SK-N-SH (cell line): ENCODE measurements around the gene ID1. TPM values are rescaled to one million over a fixed set of nuclear protein-coding genes. Genes with fewer than 3 reads are reported as not detected.

Experiments used
- CTCF ChIA-PET: fragments of 300-600, 350-600 bp; formaldehyde crosslinking; extraction: SDS; loops from one replicate; lab custom pipeline; 2021; lab: Yijun Ruan, JAX
- POLR2A ChIA-PET: fragments of 350-600 bp; sonication (Branson Sonifier 250); formaldehyde crosslinking; extraction: SDS; loops from one replicate; lab custom pipeline; 2020; ENCODE audit warnings: antibody characterized with exemption, inconsistent platforms; lab: Yijun Ruan, JAX
- DNase-seq: peaks from one replicate; pipeline ENCODE4 v3.0.0; 2012
- H2AFZ ChIP-seq: fragments of 200-600 bp; sonication (generic); 2 replicates; pipeline ENCODE4 v1.8.1; 2016; ENCODE audit warnings: antibody characterized with exemption, mild to moderate bottlenecking, low read depth
- H3F3A ChIP-seq: fragments of 200-600 bp; sonication (generic); replicated peaks from 2 replicates; pipeline ENCODE3; 2016; ENCODE audit warnings: antibody characterized with exemption, mild to moderate bottlenecking; ENCODE audit not compliant: insufficient read depth
- H3K27ac ChIP-seq, 2 experiments: fragments of 200-500 bp in 1 of 2; fragments of 200-600 bp in 1 of 2; sonication (Bioruptor generic) in 1 of 2; sonication (generic), shearing (Covaris generic) in 1 of 2; 2 replicates each; pipeline versions ENCODE4 v1.5.1 to v1.6.1; 2014 to 2016; ENCODE audit warnings: low read depth in 2 of 2, inconsistent platforms in 1 of 2, low read length in 1 of 2, mild to moderate bottlenecking in 1 of 2, mixed read lengths in 1 of 2
- H3K27me3 ChIP-seq: fragments of 200-600 bp; sonication (generic), shearing (Covaris generic); 2 replicates; pipeline ENCODE4 v1.6.1; 2016; ENCODE audit warnings: mixed run types; ENCODE audit not compliant: insufficient read depth
- H3K36me3 ChIP-seq, 2 experiments: fragments of 200-500 bp in 1 of 2; fragments of 200-600 bp in 1 of 2; sonication (Bioruptor generic) in 1 of 2; sonication (generic) in 1 of 2; replicated peaks in 1 of 2; 2 replicates each; pipeline versions ENCODE3 to v1.5.1; 2014 to 2016; ENCODE audit warnings: low read length in 1 of 2, mild to moderate bottlenecking in 1 of 2; ENCODE audit not compliant: insufficient read depth in 2 of 2, control insufficient read depth in 1 of 2
- H3K4me1 ChIP-seq, 2 experiments: fragments of 200-500 bp in 1 of 2; fragments of 200-600 bp in 1 of 2; sonication (Bioruptor generic) in 1 of 2; sonication (generic), shearing (Covaris generic) in 1 of 2; 2 replicates each; pipeline versions ENCODE4 v1.5.1 to v1.6.1; 2014 to 2016; ENCODE audit warnings: low read depth in 1 of 2, low read length in 1 of 2, mixed run types in 1 of 2; ENCODE audit not compliant: insufficient read depth in 2 of 2, control insufficient read depth in 1 of 2
- H3K4me2 ChIP-seq: fragments of 200-600 bp; sonication (generic), shearing (Covaris generic); 2 replicates; pipeline ENCODE4 v1.6.1; 2017; ENCODE audit warnings: mixed run types
- H3K4me3 ChIP-seq, 2 experiments: fragments of 200-500 bp in 1 of 2; fragments of 200-600 bp in 1 of 2; sonication (Bioruptor generic) in 1 of 2; sonication (generic), shearing (Covaris generic) in 1 of 2; 2 replicates each; pipeline versions ENCODE4 v1.5.1 to v1.8.1; 2014 to 2016; ENCODE audit warnings: low read depth in 2 of 2, inconsistent platforms in 1 of 2, low read length in 1 of 2, mild to moderate bottlenecking in 1 of 2, mixed read lengths in 1 of 2, moderate library complexity in 1 of 2
- H3K79me2 ChIP-seq: fragments of 200-600 bp; sonication (generic); 2 replicates; pipeline ENCODE4 v1.8.1; 2017; ENCODE audit warnings: mild to moderate bottlenecking; ENCODE audit not compliant: insufficient read depth
- H3K9ac ChIP-seq: fragments of 200-600 bp; sonication (generic); 2 replicates; pipeline ENCODE4 v1.6.1; 2017; ENCODE audit warnings: mixed run types
- H3K9me2 ChIP-seq: fragments of 200-600 bp; sonication (generic); 2 replicates; pipeline ENCODE4 v1.6.1; 2017; ENCODE audit warnings: mixed run types
- H3K9me3 ChIP-seq: fragments of 200-600 bp; sonication (generic); 2 replicates; pipeline ENCODE4 v1.6.1; 2017; ENCODE audit warnings: mixed run types, mild to moderate bottlenecking, moderate library complexity
- H4K20me1 ChIP-seq: fragments of 200-600 bp; sonication (generic); 2 replicates; pipeline ENCODE4 v1.6.1; 2017; ENCODE audit warnings: mild to moderate bottlenecking, mixed run types; ENCODE audit not compliant: insufficient read depth
- CHD2 ChIP-seq: fragments of 150-350 bp; IDR thresholded peaks from 2 replicates; pipeline ENCODE4 v1.6.1; 2018; ENCODE audit warnings: low read length; ENCODE audit not compliant: partially characterized antibody
- CTCF ChIP-seq: fragments of 200-600 bp; sonication (generic); IDR thresholded peaks from 2 replicates; pipeline ENCODE4 v1.6.1; 2017; ENCODE audit warnings: antibody characterized with exemption, mild to moderate bottlenecking, moderate library complexity
- EP300 ChIP-seq, 2 experiments: IDR thresholded peaks; 2 replicates each; pipeline versions ENCODE4 v1.4.0 to v1.6.1; 2012; ENCODE audit warnings: borderline replicate concordance in 1 of 2, low read depth in 1 of 2, low read length in 1 of 2
- EZH2phosphoT487 ChIP-seq: fragments of 200-600 bp; sonication (generic); IDR thresholded peaks from 2 replicates; pipeline ENCODE4 v1.6.1; 2017; ENCODE audit warnings: low read depth, mixed run types, mild to moderate bottlenecking, antibody characterized with exemption, moderate library complexity, borderline replicate concordance
- FOXJ3 ChIP-seq: sonication (generic); formaldehyde crosslinking; IDR thresholded peaks from 2 replicates; pipeline ENCODE4 v1.5.1; 2020; ENCODE audit warnings: mild to moderate bottlenecking, missing genetic modification reagents
- FOXM1 ChIP-seq: IDR thresholded peaks from 2 replicates; pipeline ENCODE4 v1.4.0; 2012; ENCODE audit warnings: low read depth, mild to moderate bottlenecking
- GABPA ChIP-seq: IDR thresholded peaks from 2 replicates; pipeline ENCODE4 v1.4.0; 2012; ENCODE audit warnings: low read depth, mild to moderate bottlenecking
- JUND ChIP-seq: IDR thresholded peaks from 2 replicates; pipeline ENCODE4 v1.4.0; 2012
- MAX ChIP-seq: IDR thresholded peaks from 2 replicates; pipeline ENCODE4 v1.4.0; 2012; ENCODE audit warnings: low read depth
- NFIC ChIP-seq: IDR thresholded peaks from 2 replicates; pipeline ENCODE4 v1.4.0; 2012; ENCODE audit warnings: borderline replicate concordance
- RCOR1 ChIP-seq: fragments of 150-350 bp; IDR thresholded peaks from 2 replicates; pipeline ENCODE4 v1.6.1; 2017; ENCODE audit warnings: antibody characterized with exemption, low read length
- USF2 ChIP-seq: fragments of 150-350 bp; IDR thresholded peaks from 2 replicates; pipeline ENCODE4 v1.6.1; 2017; ENCODE audit warnings: antibody characterized with exemption, low read length, low read depth, borderline replicate concordance
- WGBS: methylation state at CpG from one replicate; pipeline ENCODE4 v1.1.6; 2017; ENCODE audit warnings: low lambda C conversion rate; 5-methylcytosine and 5-hydroxymethylcytosine counted together
- polyA plus RNA-seq, 3 experiments: library from polyadenylated mRNA; depleted of rRNA; stranded (reverse); fragments of >200 nt; gene quantifications; 2 replicates each; pipeline ENCODE4 v1.2.3, GENCODE V29; 2012
- TF ChIP-seq, protein P1 (sequence below): IDR thresholded peaks from 2 replicates; pipeline ENCODE4 v1.4.0; 2012; ENCODE audit warnings: low read depth, borderline replicate concordance
- TF ChIP-seq, protein P2 (sequence below): IDR thresholded peaks from 2 replicates; pipeline ENCODE4; 2012

Gene ID1
- polyA plus RNA-seq, 1 of the 3 experiments (the other 2 are of a cell fraction), result 493 TPM

- Histone ChIP-seq H3K9ac (peak overlapping the region; percentile 48; the same call in 1 of the 2 replicates), H4K20me1 (no peaks in the 10 kb centered on the region), H3K9me2 (no peaks in the 10 kb centered on the region), H3F3A (peaks cover 64% of the 10 kb centered on the region), H3K79me2 (peaks cover 17% of the 10 kb centered on the region; the same call in 1 of the 2 replicates), H3K27me3 (no peaks in the 10 kb centered on the region), H3K27ac (peak overlapping the region; percentile 93 to 99), H2AFZ (no peak overlapping the region), H3K4me2 (peak overlapping the region; percentile 31; the same call in 1 of the 2 replicates), H3K4me1 (peaks cover 45 to 65% of the 10 kb centered on the region in 2 experiments), H3K36me3 (peaks cover 14 to 16% of the 10 kb centered on the region in 2 experiments), H3K4me3 (no peak overlapping the region), H3K9me3 (no peaks in the 10 kb centered on the region)
- CTCF ChIA-PET, result interaction anchor here (0.9 to 31.0 kb wide), 16 partner anchors 8 to 154 kb away, joined by 3 to 1802 read pairs (median 6); partner anchors contain the start of gene ID1
- no peak for DNase-seq
- no peak for TF ChIP-seq GABPA
- no peak for TF ChIP-seq FOXJ3
- no peak for TF ChIP-seq CHD2
- TF ChIP-seq, protein P1, sequence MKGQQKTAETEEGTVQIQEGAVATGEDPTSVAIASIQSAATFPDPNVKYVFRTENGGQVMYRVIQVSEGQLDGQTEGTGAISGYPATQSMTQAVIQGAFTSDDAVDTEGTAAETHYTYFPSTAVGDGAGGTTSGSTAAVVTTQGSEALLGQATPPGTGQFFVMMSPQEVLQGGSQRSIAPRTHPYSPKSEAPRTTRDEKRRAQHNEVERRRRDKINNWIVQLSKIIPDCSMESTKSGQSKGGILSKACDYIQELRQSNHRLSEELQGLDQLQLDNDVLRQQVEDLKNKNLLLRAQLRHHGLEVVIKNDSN, result no peak
- TF ChIP-seq, protein P2, sequence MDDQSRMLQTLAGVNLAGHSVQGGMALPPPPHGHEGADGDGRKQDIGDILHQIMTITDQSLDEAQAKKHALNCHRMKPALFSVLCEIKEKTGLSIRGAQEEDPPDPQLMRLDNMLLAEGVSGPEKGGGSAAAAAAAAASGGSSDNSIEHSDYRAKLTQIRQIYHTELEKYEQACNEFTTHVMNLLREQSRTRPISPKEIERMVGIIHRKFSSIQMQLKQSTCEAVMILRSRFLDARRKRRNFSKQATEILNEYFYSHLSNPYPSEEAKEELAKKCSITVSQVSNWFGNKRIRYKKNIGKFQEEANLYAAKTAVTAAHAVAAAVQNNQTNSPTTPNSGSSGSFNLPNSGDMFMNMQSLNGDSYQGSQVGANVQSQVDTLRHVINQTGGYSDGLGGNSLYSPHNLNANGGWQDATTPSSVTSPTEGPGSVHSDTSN, result no peak
- WGBS, result 87% methylated on average over 3 of the region's 8 CpGs
- POLR2A ChIA-PET, result interaction anchor here (1.6 to 8.9 kb wide), 4 partner anchors 21 to 169 kb away, joined by 3 to 181 read pairs (median 59); partner anchors contain the start of genes ID1 and TPX2
Measured at GRCh38 chr20:31570021-31570463, 35.0 kb upstream of the ID1 start.

DNA sequence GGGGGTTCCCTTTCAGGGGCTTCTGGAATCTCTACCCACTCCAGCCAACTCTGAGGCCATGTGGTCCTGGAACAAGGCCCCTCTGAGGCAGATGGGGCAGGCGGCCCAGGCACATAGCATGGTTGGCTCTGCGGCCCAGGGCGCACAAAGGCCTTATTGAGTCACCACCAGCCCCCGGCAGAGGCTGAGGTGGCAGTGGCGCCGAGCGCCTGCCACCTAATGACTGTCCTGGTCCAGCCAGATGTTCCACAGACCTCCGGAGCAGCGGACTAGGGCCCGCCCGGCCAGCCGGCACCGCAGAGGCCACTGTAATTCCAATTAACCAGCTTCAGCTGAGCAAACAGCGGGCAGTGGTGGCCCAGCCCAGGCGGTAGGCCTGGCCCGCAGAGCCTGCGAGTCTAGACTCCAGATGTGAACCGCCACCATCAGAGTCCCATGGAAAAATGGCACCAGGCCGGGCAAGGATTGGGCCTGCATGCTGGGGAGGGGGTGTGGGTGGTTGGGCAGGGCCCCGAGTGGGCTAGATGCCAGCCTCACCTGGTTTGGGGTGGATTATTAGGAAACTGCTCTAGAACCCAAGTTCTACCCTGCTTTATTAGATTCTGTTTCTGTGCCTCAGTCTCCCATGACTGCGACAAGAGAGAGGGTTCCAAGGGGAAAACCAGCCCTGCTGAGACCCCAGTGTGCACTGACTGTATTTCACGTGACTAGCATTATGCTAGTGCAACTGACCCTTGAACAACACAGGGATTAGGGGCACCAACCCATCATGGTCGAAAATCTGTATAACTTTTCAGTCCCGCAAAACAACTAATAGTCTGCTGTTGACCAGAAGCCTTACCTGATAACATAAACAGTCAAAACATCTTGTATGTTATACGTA is 34.1 kb upstream of the ID1 start:
- Histone ChIP-seq H3K27ac (peak overlapping the region; percentile 93 to 99), H3K4me2 (peak overlapping the region; percentile 31; the same call in 1 of the 2 replicates), H3F3A (peaks cover 64% of the 10 kb centered on the region), H3K4me3 (no peak overlapping the region), H3K36me3 (peaks cover 9 to 10% of the 10 kb centered on the region in 2 experiments), H2AFZ (no peak overlapping the region), H3K79me2 (peaks cover 17% of the 10 kb centered on the region; the same call in 1 of the 2 replicates), H3K9ac (peak overlapping the region; percentile 48; the same call in 1 of the 2 replicates), H3K27me3 (no peaks in the 10 kb centered on the region), H3K4me1 (peaks cover 45 to 65% of the 10 kb centered on the region in 2 experiments), H3K9me2 (no peaks in the 10 kb centered on the region), H4K20me1 (no peaks in the 10 kb centered on the region), H3K9me3 (no peaks in the 10 kb centered on the region)
- WGBS, result 55% methylated on average over 12 of the region's 25 CpGs
- ChIA-PET CTCF (interaction anchor here (0.8 to 31.0 kb wide), 9 partner anchors 13 to 153 kb away, joined by 3 to 1802 read pairs (median 13); partner anchors contain the start of gene ID1), POLR2A (interaction anchor here (0.7 to 8.9 kb wide), 6 partner anchors 8 to 153 kb away, joined by 3 to 181 read pairs (median 4); partner anchors contain the start of gene ID1)
- peak; percentile 81 for DNase-seq
- TF ChIP-seq, protein P2, result peak; percentile 29; the same call in 1 of the 2 replicates
- TF ChIP-seq JUND, result peak; percentile 3; the same call in 1 of the 2 replicates
- TF ChIP-seq EZH2phosphoT487, result no peak
- TF ChIP-seq FOXM1, result 0 out of 2 replicates have a peak, but pooled peaks have one; percentile 33
- peak; percentile 89 for TF ChIP-seq RCOR1
- peak; percentile 75 to 84; a peak in 3 of 4 replicates for TF ChIP-seq EP300 (IDR thresholded peaks at IDR 0.05; ENCODE audit: borderline replicate concordance in 1 of 2, low read depth in 1 of 2, low read length in 1 of 2)
- TF ChIP-seq MAX, result no peak; the same call in 1 of the 2 replicates
- TF ChIP-seq USF2, result no peak
- TF ChIP-seq CTCF, result no peak
- TF ChIP-seq NFIC, result peak; percentile 13; the same call in 1 of the 2 replicates
- TF ChIP-seq CHD2, result peak; percentile 67
